Neural progenitor cell (in vitro differentiated cells): ENCODE data around the gene LRBA. TPM values are rescaled to one million over a fixed set of nuclear protein-coding genes. Genes with fewer than 3 reads are reported as not detected.

Experiments used
- DNase-seq: peaks from one replicate; pipeline ENCODE4 v3.0.0-alpha.2; 2016; ENCODE audit warnings: low spot score
- H2AFZ ChIP-seq: fragments of 200-600 bp; sonication (generic); replicated peaks from 2 replicates; pipeline ENCODE4 v1.6.1; 2016; ENCODE audit warnings: antibody characterized with exemption
- H3F3A ChIP-seq: fragments of 200-600 bp; sonication (generic); 2 replicates; pipeline ENCODE4 v1.6.1; 2016; ENCODE audit warnings: antibody characterized with exemption, low read depth
- H3K27ac ChIP-seq: fragments of 200-600 bp; sonication (generic); 2 replicates; pipeline ENCODE4 v1.5.1; 2016; ENCODE audit warnings: mild to moderate bottlenecking
- H3K27me3 ChIP-seq: fragments of 200-600 bp; sonication (generic); 2 replicates; pipeline ENCODE4 v1.6.1; 2016; ENCODE audit warnings: mild to moderate bottlenecking, moderate library complexity
- H3K36me3 ChIP-seq: fragments of 200-600 bp; sonication (generic); 2 replicates; pipeline ENCODE4 v1.5.1; 2016
- H3K4me1 ChIP-seq: fragments of 200-600 bp; sonication (generic); 2 replicates; pipeline ENCODE4 v1.6.1; 2016; ENCODE audit warnings: mixed run types
- H3K4me2 ChIP-seq: fragments of 200-600 bp; sonication (generic); 2 replicates; pipeline ENCODE4 v1.6.1; 2016
- H3K4me3 ChIP-seq: fragments of 200-600 bp; sonication (generic); 2 replicates; pipeline ENCODE4 v1.5.1; 2016
- H3K79me2 ChIP-seq: fragments of 200-600 bp; sonication (generic); 2 replicates; pipeline ENCODE4 v1.6.1; 2016; ENCODE audit warnings: low read depth
- H3K9ac ChIP-seq: fragments of 200-600 bp; sonication (generic); 2 replicates; pipeline ENCODE4 v1.6.1; 2016
- H3K9me3 ChIP-seq: fragments of 200-600 bp; sonication (generic); 2 replicates; pipeline ENCODE4 v1.5.1; 2016; ENCODE audit warnings: low read depth
- H4K20me1 ChIP-seq: fragments of 200-600 bp; sonication (generic); 2 replicates; pipeline ENCODE4 v1.6.1; 2016; ENCODE audit warnings: low read depth
- H3K27ac Mint-ChIP-seq: 3 replicates; pipeline ENCODE4 v1.8.0; 2021; ENCODE audit warnings: mixed read lengths
- H3K27me3 Mint-ChIP-seq: 2 replicates; pipeline ENCODE4 v1.8.0; 2022; ENCODE audit warnings: low read depth, mild to moderate bottlenecking, inconsistent platforms, moderate library complexity, mixed read lengths; ENCODE audit not compliant: insufficient read depth
- H3K36me3 Mint-ChIP-seq: 3 replicates; pipeline ENCODE4 v1.8.0; 2021; ENCODE audit warnings: mixed read lengths
- H3K4me1 Mint-ChIP-seq: 3 replicates; pipeline ENCODE4 v1.8.0; 2021; ENCODE audit warnings: mixed read lengths
- H3K4me3 Mint-ChIP-seq: 3 replicates; pipeline ENCODE4 v1.8.0; 2021; ENCODE audit warnings: mild to moderate bottlenecking, moderate library complexity, mixed read lengths
- H3K9me3 Mint-ChIP-seq: 3 replicates; pipeline ENCODE4 v1.8.0; 2020; ENCODE audit warnings: mixed read lengths
- CTCF ChIP-seq: fragments of 200-600 bp; sonication (generic); IDR thresholded peaks from 2 replicates; pipeline ENCODE4 v1.5.1; 2017; ENCODE audit warnings: antibody characterized with exemption, mild to moderate bottlenecking
- EZH2 ChIP-seq: fragments of 200-600 bp; sonication (generic); IDR thresholded peaks from 2 replicates; pipeline ENCODE4 v1.6.1; 2017; ENCODE audit warnings: antibody characterized with exemption, mild to moderate bottlenecking, moderate library complexity
- EZH2phosphoT487 ChIP-seq: fragments of 200-600 bp; sonication (generic); IDR thresholded peaks from 2 replicates; pipeline ENCODE4 v1.6.1; 2017; ENCODE audit warnings: antibody characterized with exemption
- total RNA-seq: library from RNA; depleted of rRNA; stranded (reverse); fragments of >200 nt; gene quantifications from 2 replicates; pipeline ENCODE4 v1.2.3, GENCODE V29; 2015; ENCODE audit warnings: low replicate concordance

The LRBA gene
- total RNA-seq, 1 donor from 2014 or later, result 111 TPM

DNA sequence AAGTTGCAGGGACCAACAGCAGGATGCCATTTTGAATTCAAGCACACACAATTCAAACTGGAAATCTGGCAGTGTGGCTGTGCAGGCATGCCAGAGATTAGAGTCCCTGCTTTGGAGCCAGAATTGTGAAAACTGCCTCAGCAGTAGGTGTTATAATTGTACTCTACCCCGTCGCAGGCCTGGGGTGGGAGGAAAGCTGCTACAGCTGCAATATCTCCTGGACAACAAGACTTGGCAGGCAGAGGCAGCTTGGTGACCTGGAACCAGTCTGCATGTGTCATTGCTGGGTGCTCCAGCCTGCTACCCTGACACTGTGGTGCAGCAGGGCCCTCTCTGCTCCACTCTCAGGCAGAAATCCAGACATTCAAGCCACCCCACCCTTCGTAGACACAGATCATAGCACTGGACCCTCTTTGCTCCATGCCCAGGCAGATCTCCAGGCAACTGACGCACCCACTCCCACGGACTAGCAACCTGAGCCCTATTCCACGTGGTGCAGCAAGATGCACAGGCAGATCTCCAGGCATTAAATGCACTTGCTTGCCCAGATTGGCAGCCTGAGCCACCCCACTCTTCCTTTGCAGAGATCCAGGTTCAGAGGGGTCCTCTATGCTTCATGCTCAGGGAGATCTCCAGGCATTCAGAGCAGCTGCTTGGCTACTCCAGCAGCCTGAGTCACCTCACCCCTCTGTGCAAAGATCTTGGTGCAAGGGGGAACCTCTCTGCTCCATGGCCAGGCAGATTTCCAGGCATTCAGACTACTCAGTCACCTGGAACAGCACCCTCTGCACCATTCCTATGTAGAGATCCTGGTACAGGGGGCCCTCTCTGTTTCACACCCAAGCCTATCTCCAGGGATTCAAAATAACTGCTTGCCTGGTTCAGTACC, 140.5 kb downstream of the LRBA start:
- Histone ChIP-seq H4K20me1 (no peaks in the 10 kb centered on the region), H3K9ac (no peak overlapping the region), H3K79me2 (peaks cover 6% of the 10 kb centered on the region), H3K9me3 (no peaks in the 10 kb centered on the region), H3K27ac (peak overlapping the region; percentile 54), H3F3A (no peaks in the 10 kb centered on the region), H3K4me3 (no peak overlapping the region), H2AFZ (no peak overlapping the region), H3K36me3 (no peaks in the 10 kb centered on the region), H3K27me3 (no peaks in the 10 kb centered on the region), H3K4me2 (no peak overlapping the region), H3K4me1 (no peaks in the 10 kb centered on the region)
- TF ChIP-seq EZH2phosphoT487 (no peak), EZH2 (no peak), CTCF (no peak)
- peak overlapping the region; percentile 63 for H3K27ac Mint-ChIP-seq
- peaks cover 18% of the 10 kb centered on the region for H3K36me3 Mint-ChIP-seq
- H3K9me3 Mint-ChIP-seq, result peaks cover 24% of the 10 kb centered on the region
- no peak overlapping the region for H3K4me3 Mint-ChIP-seq
- H3K27me3 Mint-ChIP-seq, result no peaks in the 10 kb centered on the region
- no peak for DNase-seq
- no peaks in the 10 kb centered on the region for H3K4me1 Mint-ChIP-seq

- H3K4me2 ChIP-seq, result no peak overlapping the region
- H4K20me1 ChIP-seq, result no peaks in the 10 kb centered on the region
- H3K27me3 ChIP-seq, result no peaks in the 10 kb centered on the region
- Mint-ChIP-seq H3K27ac (no peak overlapping the region), H3K36me3 (no peaks in the 10 kb centered on the region), H3K27me3 (no peaks in the 10 kb centered on the region), H3K4me3 (no peak overlapping the region), H3K4me1 (no peaks in the 10 kb centered on the region), H3K9me3 (no peaks in the 10 kb centered on the region)
- H3K4me1 ChIP-seq, result no peaks in the 10 kb centered on the region
- no peak overlapping the region for H3K9ac ChIP-seq
- no peak for TF ChIP-seq EZH2
- TF ChIP-seq CTCF, result peak; percentile 77
- no peak for TF ChIP-seq EZH2phosphoT487
- peak; percentile 91 for DNase-seq
- no peak overlapping the region for H3K4me3 ChIP-seq
- peaks cover 9% of the 10 kb centered on the region for H3F3A ChIP-seq
- no peak overlapping the region for H2AFZ ChIP-seq
- no peaks in the 10 kb centered on the region for H3K36me3 ChIP-seq
- no peak overlapping the region for H3K27ac ChIP-seq
- H3K9me3 ChIP-seq, result no peaks in the 10 kb centered on the region
- no peaks in the 10 kb centered on the region for H3K79me2 ChIP-seq
Observed at GRCh38 chr4:150867148-150867547, 147.9 kb downstream of the LRBA start.

GRCh38 chr4:150863456-150863855, 151.6 kb downstream of the LRBA start:
- Histone ChIP-seq H3K27me3 (no peaks in the 10 kb centered on the region), H3K9me3 (no peaks in the 10 kb centered on the region), H4K20me1 (no peaks in the 10 kb centered on the region), H3K4me1 (no peaks in the 10 kb centered on the region), H3F3A (peaks cover 6% of the 10 kb centered on the region), H3K27ac (no peak overlapping the region), H3K36me3 (no peaks in the 10 kb centered on the region), H3K9ac (no peak overlapping the region), H3K4me3 (no peak overlapping the region), H3K79me2 (no peaks in the 10 kb centered on the region), H2AFZ (no peak overlapping the region), H3K4me2 (no peak overlapping the region)
- TF ChIP-seq EZH2 (no peak), CTCF (no peak)
- Mint-ChIP-seq H3K27me3 (no peaks in the 10 kb centered on the region), H3K27ac (no peak overlapping the region), H3K9me3 (no peaks in the 10 kb centered on the region), H3K36me3 (no peaks in the 10 kb centered on the region), H3K4me1 (no peaks in the 10 kb centered on the region), H3K4me3 (no peak overlapping the region)
- DNase-seq, result no peak
